SKM-1 treated with dmso at 0.1 percent for 144 hours (cell line): Measurements from ENCODE around the gene SLC13A4.
"Not testable (repeated sequence)": the region's sequence is repeated elsewhere in the genome, so short reads cannot be mapped to it uniquely, and the experiment has no call there.

Source experiments
- DNase-seq: peaks from one replicate; lab custom pipeline; 2025; ENCODE audit not compliant: unreplicated experiment; lab: John Stamatoyannopoulos, UW

Gene SLC13A4

GRCh38 chr7:135697276-135698049 is 30.5 kb downstream of the SLC13A4 start:
- no peak for DNase-seq

- DNase-seq: no peak
Measured at GRCh38 chr7:135693558-135693957, 34.4 kb downstream of the SLC13A4 start.

GRCh38 chr7:135692606-135693005 is 35.4 kb downstream of the SLC13A4 start:
- not testable (repeated sequence) for DNase-seq

- no peak for DNase-seq
Measured at GRCh38 chr7:135692055-135692454, 35.9 kb downstream of the SLC13A4 start.

GRCh38 chr7:135690566-135690965 is 37.4 kb downstream of the SLC13A4 start:
- DNase-seq: no peak

- DNase-seq: no peak
Measured at GRCh38 chr7:135687466-135687865, 40.5 kb downstream of the SLC13A4 start.

- DNase-seq: no peak
Measured at GRCh38 chr7:135685306-135686084, 42.5 kb downstream of the SLC13A4 start.

GRCh38 chr7:135684699-135685098 is 43.3 kb downstream of the SLC13A4 start:
- DNase-seq: no peak

- no peak for DNase-seq
Measured at GRCh38 chr7:135684136-135684535, 43.9 kb downstream of the SLC13A4 start.

GRCh38 chr7:135683609-135684008 is 44.4 kb downstream of the SLC13A4 start:
- no peak for DNase-seq

GRCh38 chr7:135682191-135682590 is 45.8 kb downstream of the SLC13A4 start:
- DNase-seq: no peak

GRCh38 chr7:135681762-135682161 is 46.2 kb downstream of the SLC13A4 start:
- no peak for DNase-seq

GRCh38 chr7:135678612-135679575 is 49.1 kb downstream of the SLC13A4 start:
- DNase-seq: no peak

- DNase-seq: no peak
Measured at GRCh38 chr7:135673360-135673706, 54.7 kb downstream of the SLC13A4 start.

GRCh38 chr7:135672560-135673359 is 55.2 kb downstream of the SLC13A4 start:
- DNase-seq: peak; percentile 32

- DNase-seq: no peak
Measured at GRCh38 chr7:135670179-135670578, 57.8 kb downstream of the SLC13A4 start.

- DNase-seq: no peak
Measured at GRCh38 chr7:135669774-135670173, 58.2 kb downstream of the SLC13A4 start.

GRCh38 chr7:135668852-135669395 is 59.1 kb downstream of the SLC13A4 start:
- not testable (repeated sequence) for DNase-seq

- DNase-seq: not testable (repeated sequence)
Measured at GRCh38 chr7:135667626-135668025, 60.4 kb downstream of the SLC13A4 start.

- DNase-seq: no peak
Measured at GRCh38 chr7:135666846-135667245, 61.1 kb downstream of the SLC13A4 start.
